HG03175 (cell line): Measurements from ENCODE around the gene BAHCC1.

Experiments used
- ATAC-seq: cut with Tn5 transposase; IDR thresholded peaks from one replicate; pipeline ENCODE4 v1.9.1; 2021; ENCODE audit warnings: mild to moderate bottlenecking, moderate library complexity; ENCODE audit not compliant: unreplicated experiment

Gene BAHCC1

DNA sequence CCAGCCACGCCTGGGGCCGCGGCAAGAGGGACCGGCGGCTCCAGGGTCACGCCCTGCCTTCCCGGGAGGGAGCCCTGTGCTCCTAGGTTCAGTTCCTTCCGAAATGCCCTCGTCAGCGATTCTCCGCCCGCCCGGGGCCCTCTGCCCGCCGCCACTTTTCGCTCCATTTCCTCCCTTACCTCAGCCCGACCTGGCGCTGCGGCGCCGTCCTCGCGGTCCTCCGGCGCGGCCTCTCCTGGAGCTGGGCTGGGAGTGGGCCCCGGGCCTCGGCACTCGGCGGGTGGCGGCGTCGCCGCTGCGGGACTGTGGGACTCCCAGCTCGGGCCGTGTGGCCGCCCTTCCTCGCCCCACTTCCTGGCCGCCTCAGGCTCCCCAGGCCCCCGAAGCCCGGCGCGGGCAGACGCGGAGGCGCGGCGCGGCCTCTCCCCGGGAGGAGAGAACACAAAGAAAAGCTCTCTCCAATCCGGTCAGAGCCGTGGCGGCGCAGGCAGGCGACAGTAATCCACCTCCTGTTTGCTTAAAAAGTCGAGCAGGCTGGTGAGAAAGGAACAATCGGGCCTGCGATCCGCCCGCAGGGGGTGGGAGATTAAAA is 1.6 kb downstream of the BAHCC1 start:
- ATAC-seq = no peak

DNA sequence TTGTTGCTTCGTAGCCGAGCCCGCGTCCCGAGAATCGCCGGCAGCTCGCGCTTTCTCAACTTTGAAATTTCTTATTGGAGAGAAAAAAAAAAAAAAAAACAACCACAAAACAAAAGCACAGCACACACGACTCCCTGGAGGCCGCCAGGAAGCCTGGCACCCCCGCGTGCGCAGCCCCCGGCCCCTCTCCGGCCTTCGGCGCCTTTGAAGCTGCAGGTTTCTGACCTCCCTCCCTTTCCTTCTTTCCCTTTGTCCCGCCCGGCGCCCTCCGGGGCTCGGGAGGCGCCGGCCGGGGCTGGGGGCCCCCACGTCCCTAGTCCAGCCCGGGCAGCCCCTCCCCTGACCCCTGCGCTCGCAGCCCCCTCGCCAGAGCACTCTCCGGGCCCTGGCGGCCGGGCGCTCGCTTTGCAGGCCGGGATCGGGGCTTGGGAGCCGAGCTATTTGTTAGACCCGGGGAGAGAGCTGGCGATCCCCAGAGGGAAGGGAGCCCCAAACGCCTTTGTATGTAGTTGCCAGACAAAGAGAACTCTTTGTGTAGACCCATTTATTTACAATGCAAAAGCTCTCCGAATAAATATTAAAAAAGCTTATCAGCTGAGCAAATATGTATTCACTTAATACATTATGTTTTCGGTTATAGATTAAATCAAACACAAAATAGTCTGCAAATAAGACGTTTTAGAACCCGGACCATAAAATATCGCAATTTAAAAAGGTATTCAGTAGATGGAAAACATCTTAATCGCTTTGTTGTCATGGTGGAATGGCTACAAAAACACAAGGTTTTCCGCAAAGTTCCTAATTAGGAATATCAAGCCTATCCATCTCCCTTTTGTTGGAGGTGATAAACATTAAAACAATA is 2.3 kb downstream of the BAHCC1 start:
- ATAC-seq = no peak

DNA sequence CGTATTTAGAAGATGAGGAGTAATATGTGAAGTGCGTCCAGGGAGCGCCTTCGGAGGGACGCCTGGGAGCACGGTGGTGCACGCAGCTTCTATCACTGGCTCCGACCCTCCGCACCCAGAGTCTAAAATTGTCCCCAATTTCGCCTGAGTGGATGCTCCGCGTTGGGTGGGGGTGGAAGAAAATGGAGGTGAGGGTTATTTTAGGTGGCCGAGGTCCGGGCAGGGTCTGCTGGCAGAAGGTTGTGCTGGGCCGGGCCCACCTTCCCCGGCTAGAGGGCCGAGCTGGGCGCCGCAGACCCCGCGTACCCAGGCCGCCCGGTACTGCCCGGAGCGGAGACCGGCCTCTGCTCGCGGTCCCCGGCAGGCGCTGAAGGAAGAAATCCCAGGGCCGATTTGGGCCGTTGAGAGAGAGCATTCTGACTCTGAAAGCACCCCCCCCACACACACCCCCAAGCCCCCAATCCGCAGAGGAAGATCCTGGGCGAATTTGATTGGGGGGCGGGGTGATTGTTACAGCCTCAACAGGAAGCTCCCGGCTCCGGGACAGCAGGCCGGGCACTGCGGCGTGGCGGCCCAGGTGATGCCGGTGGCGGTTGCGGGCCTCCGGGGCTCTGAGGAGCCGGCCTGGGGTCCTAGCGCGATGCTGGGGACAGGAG is 3.0 kb downstream of the BAHCC1 start:
- ATAC-seq = no peak

DNA sequence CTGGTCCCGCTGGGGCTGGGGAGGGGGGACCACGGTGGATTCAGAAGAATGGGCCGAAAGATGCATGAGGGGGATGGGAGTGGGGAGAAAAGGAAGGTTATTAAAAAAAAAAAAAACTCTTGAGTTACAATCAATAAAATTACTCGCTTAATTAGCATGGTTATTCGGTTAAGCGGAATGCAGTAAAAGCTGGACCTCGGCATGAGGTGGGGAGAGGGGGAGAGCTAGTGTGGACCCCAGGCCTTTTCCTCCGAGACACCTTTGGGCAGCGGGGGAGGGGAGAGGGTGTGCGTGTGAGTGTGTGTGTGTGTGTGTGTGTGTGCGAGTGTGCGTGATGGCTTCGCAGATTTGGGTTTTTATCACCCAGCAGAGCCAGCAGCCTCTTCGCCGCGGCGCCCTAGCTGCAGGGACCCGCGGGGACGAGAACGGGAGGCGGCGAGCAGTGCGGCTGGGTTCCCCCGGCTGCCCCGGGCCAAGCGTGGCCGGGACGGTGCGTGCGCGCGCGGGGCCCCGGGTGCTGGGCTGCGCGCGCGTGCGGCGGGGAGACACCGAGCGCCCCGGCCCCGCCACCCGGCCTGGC is 3.7 kb downstream of the BAHCC1 start:
- ATAC-seq = no peak

DNA sequence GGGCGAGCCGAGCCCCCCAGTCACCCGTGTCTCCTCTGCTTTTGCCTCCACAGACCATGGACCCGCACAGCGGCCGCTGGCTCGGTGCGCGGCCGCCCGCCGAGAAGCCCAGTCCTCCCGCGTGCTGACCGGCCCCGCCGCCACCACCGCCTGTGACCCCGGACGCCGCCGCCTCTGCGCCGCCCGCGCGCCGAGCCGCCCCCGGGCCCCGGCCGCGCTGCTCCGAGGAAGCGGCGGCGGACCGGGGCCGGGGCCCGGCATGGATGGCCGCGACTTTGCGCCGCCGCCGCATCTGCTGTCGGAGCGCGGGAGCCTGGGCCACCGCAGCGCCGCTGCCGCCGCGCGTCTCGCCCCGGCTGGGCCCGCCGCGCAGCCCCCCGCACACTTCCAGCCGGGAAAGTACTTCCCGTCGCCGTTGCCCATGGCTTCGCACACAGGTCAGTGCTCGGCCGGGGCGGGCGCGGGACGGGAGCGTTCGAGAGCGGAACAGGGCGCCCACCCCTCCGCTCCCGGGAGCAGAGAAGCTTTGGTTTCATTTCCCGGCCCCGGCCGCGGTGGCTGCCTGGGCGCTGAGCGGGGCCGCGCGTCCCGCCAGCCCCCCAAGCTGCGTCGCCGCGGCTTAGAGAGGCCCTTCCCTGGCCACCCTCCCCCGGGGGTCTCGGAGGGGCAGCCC is 4.4 kb downstream of the BAHCC1 start:
- no peak for ATAC-seq

DNA sequence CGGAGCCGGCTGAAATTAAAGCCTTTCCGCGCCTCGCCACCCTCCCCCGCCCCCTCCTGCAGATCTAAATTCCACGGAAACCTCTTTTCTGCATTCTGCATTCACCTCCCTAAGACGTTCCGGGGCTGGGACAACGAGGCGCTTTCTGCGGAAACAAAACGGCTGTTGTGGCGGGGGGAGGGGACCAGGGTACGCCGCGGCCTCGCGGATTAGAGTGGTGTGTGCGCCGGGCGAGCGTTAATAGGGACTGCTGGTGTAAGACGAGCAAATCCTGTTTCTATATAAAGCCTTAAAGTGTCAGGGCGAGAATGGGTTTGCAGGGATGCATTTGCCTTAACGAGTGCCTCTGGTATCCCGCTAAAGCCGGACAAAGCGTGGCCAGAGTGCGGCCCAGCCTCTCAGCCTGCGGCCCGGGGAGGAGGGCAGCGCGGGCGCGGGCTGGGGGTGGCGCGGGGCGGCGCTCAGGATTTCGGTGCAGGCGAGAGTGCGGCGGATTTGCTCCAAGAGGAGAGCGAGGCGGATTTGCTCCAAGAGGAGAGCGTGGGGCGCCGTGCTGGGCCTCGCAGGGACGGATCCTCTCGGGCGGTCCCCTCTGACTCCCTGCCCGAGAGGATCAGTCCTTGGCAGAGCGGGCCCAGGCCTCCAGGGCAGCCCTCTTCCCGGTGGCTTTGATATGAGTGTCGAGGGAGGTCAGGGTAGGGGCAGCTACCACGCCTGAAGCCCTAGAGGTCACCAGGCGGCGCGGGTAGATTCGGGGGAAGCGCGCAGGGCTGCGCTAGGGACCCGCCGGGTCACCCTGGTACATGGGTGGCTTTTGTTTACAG is 5.1 kb downstream of the BAHCC1 start:
- no peak for ATAC-seq

DNA sequence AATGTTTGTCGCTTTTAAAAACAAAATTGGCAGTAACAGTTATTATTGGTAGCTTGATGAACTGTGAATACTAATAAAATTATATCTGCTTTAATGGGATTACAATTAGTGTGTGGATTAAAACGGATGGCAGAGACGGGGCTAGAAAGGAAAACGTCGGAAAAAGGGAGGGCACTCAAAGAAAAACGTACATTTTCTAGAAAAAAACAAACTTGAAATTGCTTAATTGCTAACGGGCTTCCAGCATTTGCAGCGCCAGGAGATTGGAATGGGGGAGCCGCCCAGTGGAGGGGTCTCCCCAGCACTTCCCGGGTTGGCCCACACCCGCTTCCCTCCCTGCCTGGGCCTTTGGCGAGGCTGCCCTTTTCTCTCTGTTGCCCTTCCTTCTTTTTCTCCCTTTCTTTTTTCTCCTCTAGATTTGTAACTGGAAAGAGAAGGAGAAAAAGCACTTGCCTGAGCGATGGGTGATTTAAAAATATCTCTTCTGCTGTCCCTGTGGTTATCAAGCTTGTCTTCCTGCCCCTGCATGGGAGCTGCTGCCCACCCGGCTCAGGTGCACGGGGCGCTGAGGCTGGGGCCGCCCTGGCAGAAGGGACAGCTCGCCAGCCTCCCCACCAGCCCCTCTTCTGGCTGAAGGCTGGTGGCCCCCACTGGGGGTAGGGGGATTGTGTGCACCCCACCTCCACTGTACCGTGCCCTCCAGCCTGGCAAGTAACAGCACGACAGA is 5.9 kb downstream of the BAHCC1 start:
- ATAC-seq = no peak

DNA sequence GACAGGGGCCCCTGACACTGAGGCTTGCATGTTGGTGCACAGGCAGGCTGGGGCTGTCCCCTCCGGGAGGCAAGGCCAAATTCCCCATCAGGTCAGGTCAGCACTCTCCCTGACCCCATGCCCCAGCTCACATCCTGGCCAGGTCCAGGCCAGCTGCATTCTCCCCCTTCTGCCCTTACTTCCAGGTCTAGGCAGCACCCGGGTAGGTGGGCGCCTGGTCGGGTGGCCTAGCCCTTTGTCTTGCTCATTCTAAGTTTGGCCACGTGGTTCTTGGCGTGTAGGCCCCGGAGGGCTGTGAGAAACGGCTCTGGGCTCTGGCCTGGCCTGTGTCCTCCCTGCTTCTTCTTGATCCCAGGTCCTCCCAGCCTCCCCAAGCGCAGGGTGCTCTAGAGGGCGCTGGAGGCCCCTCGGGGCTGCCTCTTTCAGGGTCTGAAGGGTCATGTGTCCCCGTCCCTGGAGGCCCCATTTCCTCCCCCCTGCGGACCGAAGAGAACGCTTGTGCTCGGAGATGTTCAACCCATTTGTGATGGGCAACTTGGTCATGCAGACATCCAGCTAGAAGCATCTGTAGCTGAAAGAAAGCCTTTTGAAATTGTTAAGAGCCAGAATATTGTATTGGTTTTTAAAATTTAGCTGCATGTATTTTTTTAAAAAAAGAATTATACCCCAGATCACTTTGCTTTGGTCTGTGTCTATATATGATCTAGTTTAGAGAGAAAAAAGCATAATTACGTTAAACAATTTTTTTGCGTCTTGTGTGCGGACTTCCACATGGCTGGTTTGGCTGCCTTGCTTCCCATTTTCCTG is 6.7 kb downstream of the BAHCC1 start:
- ATAC-seq = no peak

DNA sequence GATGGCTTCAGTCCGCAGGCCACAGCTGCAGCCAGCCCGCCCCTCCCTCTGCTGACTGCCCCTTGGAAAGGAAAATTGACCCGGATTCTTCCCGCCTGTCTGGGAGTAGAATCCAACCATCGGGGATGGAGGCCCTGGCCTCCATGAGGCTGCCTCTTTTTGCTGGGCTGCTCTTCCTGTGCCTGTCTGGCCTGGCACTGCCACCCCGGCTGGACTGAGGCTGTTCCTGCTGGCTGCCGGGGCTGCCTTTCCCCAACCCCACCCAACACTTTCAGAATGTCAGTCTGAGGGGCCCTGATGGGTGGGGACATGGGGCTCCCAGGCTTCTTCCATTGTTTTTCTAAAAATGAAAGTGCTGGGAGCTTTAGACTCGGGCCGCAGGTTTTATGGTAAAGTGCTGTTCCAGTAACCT is 7.3 kb downstream of the BAHCC1 start:
- ATAC-seq = no peak

DNA sequence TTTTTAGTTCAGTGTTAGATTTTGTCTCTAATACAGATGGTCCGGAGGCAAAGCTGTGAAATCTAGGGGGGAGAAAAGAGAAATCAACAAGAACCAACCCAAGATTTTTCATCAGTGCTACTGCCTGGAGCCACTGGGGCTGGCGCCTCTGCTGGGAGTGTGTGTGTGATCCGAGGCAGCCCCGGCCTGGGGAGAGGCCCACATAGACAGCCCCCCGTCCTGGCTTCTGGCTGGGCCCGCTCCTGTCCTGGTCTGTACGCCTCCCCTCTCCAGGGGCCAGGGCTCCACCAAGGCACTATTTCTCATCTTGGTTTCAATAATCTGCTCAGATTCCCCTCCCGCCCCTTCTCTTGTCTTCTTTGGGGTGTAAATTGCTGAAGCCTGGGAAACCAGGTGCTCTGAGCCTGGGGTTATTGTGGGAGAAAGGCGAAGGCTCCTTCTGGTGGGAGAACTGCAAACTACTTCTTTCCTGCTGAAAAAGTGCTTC is 7.8 kb downstream of the BAHCC1 start:
- no peak for ATAC-seq

DNA sequence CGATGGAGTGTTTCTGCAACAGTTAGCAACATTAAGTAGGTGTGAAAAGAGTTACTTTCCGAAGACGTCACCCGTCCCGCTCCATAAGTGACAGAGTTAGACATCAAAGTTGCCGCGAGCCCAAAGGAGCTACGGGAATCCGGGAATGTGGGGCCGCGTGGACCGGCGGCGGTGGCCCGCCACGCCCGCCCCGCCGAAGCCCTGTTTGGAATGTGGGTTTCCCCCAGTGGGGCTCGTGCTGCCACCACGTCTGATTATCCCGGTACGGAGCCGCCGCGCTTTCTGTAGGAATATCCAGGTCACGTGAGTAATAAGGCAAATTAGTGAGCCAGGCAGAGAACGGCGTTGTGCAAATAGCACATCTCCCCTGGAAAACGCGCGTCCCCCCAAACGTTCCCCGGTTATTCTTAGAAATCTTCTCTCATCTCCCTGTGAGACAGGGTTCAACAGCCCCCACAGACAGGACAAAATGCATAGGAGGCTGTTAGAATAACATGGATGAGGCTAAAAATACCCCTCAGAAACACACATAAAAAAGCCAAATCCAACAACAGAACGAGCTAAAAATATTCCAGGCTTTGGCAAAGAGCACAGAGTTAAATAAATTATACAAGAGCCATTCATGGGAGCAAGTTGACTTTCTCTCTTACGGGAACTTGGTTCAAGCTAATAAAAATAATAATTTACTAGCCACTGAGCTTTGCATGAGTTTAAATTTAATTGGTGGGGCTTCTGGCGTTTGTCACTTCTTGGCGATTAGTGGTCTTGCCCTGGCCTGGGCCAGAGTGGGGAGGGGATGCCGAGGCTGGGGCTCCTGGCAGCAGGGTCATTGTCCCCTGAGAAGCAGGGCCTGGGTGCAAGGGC is 8.6 kb downstream of the BAHCC1 start:
- no peak for ATAC-seq

DNA sequence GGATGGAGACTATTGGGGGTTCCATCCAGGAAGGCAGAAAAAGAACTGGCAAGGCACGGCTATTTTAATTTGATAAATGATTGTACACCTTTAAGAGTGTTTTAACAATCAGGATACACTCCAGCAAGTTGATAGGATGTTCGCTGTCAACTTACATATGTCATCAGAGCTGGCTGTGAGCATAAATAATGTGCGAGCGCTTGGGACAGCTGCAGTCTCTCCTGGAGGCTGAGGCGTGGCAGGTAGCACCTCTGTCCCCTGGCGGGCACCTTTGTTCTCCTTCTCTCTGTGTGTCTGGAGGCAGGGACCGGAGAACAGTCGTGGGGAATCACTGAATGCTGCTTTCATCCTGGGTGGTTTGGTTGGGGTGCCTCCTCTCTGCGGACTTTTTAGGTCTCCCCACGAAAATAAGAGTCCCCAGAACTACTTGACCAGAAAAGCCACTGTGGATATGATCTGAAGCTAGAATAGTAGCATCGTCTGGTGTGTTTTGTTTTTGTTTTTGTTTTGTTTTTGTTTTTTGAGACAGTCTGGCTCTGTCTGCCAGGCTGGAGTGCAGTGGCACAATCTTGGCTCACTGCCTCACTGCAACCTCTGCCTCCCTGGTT is 9.4 kb downstream of the BAHCC1 start:
- ATAC-seq = no peak

DNA sequence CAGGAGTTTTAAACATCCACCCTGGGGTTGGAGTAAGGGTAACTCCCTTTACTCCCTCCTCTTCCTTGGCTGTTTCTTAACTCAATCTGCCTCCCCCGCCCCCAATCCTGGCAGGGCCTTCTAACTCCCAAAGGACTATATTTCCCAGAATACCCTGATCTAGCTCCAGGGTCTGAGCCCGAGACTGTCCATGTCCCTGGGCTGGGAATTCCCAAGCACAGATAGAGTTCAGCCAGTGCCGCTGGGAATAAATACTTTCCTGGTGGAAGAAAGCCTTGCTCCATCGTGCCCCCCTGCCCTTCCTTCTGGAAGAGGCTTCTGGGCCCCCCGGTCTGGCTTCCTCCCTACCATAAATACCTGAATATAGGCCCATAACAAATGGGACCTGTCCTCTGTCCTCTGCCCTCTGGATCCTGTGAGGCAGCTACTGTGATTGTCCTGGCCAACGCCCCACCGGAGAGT is 10.2 kb downstream of the BAHCC1 start:
- ATAC-seq = no peak

DNA sequence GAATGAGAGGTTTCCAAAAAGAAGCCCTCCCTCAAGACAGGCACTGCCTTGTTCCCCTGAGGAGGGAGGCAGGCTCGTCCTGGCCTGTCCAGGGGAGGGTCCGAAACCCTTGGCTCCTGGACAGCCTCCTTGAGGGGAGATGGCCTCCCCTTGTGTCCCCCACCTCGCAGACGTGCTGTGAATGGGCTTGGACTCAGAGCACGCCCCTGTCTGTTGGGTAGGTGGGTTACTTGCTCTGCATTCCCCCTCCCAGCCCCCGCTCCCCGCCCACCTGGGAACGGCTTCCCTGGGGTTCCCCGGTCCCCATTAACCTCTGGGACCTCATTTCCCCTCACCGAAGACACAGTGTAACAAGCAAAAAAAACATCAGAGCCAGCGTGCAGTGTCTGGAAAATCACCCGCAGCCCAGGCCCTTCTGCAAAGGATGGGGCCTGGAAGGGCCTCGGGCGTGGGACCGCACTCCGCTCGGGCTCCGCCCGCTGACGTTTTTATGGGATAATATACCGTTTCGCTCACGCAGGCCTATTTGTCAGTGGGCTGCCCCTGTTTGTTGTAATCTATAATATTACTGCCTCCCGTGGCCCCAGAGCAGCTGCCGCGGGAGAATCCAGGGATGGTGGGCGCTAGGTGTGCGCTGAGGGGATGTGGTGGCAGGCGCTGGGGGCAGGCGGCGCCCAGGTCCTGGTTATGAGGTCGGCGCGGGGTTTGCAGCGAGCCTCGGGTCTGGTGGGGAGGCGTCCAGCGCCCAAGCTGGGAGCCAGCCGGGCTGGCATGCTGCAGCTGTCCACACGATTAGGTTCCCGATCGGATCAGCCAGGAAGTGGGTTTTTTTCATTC is 11.1 kb downstream of the BAHCC1 start:
- no peak for ATAC-seq

DNA sequence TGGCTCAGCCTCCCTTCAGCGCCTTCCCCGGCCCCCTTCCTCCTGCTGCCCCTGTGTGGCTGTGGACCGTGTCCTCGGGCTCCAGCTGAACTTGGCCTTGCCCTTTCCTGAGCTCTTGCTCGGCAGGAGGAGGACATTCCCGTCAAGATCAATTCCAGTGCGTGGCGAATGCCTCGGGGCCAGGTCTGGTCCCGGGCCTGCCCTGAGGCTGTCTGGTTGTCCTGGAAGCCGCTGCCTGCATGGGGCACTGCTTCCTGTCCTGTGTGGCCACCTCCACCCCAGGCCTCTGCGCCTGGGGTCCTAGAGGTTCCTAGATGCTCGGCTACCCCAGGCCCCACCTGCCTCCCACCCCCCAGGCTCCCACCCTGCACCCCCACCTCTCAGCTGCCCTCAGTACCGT is 12.8 kb downstream of the BAHCC1 start:
- no peak for ATAC-seq

DNA sequence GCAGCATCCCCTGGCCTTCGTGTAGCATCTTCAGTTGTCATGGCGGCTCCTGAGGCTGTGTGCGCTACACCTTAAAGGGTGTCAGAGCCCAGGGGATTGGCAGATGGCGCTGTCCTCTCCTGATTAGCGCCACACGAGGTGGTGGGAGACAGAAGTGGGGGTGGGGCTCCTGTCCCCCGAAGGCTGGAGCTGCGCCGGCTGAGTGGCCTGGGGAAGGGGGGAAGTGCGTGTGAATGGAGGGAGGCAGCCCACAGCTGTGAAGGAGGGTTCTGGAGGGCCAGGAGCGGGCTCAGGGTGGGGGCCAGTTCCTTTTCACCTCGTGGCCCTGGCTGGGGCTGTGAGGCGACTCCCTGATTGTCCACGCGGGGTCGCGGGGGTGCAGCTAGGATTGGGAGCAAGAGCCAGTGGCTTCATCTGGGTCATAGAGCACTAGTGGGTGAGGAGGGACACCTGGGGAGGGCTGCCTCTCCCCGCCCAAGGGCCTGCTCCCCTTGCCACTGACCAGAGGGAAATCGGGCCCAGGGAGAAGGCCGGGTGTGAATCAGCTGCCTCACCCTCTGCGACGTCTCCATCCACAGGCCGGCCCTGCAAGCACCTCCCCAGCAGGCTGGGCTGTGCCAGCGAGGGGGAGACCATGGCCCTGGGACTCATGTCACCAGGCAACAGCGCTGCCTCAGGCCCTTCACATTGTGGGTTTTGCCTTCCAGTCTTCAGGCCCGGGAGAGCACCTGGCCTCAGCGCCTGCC is 14.1 kb downstream of the BAHCC1 start:
- ATAC-seq = no peak
